ENCODE results near the gene OLR1.

Gene OLR1

DNA sequence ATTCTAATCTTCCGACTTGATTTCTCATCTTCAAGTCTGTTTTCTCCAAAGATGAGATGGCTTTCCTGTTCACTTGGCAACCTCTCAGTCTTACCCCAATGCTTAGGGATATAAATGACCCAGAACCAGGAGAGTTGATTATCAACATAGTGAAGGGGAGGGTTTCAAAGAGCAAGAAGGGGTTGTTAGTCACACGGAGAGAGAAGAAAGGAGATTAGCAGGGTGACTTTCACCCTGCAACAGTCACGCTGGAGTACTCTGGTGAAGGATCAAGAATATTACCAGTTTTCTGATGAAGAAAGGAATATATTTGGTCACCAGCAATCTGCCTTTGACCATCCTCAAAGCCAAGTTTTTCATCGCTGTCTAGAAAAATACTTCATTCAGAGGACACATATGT, 6.9 kb upstream of the OLR1 start, which contains the start of gene TMEM52B:
TSS of gene TMEM52B (plus strand) at position 212 of the 400 bp plus-strand sequence. CDS start 543 bp downstream, outside the sequence.
- TF ChIP-seq, protein P1, sequence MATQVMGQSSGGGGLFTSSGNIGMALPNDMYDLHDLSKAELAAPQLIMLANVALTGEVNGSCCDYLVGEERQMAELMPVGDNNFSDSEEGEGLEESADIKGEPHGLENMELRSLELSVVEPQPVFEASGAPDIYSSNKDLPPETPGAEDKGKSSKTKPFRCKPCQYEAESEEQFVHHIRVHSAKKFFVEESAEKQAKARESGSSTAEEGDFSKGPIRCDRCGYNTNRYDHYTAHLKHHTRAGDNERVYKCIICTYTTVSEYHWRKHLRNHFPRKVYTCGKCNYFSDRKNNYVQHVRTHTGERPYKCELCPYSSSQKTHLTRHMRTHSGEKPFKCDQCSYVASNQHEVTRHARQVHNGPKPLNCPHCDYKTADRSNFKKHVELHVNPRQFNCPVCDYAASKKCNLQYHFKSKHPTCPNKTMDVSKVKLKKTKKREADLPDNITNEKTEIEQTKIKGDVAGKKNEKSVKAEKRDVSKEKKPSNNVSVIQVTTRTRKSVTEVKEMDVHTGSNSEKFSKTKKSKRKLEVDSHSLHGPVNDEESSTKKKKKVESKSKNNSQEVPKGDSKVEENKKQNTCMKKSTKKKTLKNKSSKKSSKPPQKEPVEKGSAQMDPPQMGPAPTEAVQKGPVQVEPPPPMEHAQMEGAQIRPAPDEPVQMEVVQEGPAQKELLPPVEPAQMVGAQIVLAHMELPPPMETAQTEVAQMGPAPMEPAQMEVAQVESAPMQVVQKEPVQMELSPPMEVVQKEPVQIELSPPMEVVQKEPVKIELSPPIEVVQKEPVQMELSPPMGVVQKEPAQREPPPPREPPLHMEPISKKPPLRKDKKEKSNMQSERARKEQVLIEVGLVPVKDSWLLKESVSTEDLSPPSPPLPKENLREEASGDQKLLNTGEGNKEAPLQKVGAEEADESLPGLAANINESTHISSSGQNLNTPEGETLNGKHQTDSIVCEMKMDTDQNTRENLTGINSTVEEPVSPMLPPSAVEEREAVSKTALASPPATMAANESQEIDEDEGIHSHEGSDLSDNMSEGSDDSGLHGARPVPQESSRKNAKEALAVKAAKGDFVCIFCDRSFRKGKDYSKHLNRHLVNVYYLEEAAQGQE (IDR thresholded peaks at IDR 0.05; ENCODE audit: insufficient read depth in 1 of 2, low read depth in 2 of 2, low read length in 2 of 2) = no peak
- TF ChIP-seq POLR2AphosphoS5 (IDR thresholded peaks at IDR 0.05; ENCODE audit: low read depth, low read length) = no peak
- no peak for TF ChIP-seq TAF1 (IDR thresholded peaks at IDR 0.05; ENCODE audit: borderline replicate concordance, insufficient read depth, low read length)
- TF ChIP-seq FOXP2 (optimal IDR thresholded peaks at IDR 0.05; ENCODE audit: borderline replicate concordance, extremely low read depth, extremely low read length, insufficient read depth) = no peak
- no peak for TF ChIP-seq SIN3A (IDR thresholded peaks at IDR 0.05; ENCODE audit: borderline replicate concordance, insufficient read depth, low read length)

DNA sequence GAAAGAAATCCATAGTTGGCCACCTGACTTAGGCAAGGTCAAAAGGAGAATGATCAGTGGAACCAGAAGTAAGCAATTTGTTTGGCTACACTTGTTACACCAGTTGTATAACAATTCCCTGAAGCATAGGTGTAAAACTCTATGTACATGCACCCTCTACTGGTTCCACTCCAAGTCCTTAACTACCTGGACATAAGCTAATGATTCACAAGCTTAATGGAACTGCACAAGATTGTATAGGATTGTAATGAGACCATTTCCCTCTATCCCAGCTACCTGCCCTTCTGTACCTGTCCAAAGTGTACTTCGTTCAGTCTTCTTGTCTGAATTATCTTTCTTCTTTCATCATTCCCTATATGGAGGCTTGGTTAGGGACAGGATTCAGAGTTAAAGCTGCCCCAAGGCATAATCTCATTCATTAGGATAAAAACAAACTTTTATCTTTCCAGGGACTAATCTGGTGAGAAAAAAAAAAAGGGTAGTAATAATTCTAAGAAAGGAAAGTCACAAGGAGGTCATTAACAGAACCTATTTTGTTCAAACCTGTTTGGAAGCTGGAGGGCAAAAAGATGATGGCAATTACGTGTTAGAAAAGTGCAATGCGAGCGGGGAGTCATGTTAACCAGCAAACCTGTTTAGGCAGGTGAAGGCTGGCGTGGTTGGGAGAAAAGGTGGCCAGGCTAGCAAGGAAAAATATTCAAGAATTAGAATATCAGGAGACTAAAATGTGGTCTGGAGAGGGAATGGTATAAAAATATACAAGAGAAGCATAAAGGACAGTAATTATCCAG, 4.1 kb upstream of the OLR1 start:
- TF ChIP-seq POLR2AphosphoS5 (IDR thresholded peaks at IDR 0.05; ENCODE audit: low read depth, low read length) = no peak
- no peak for TF ChIP-seq FOXP2 (optimal IDR thresholded peaks at IDR 0.05; ENCODE audit: borderline replicate concordance, extremely low read depth, extremely low read length, insufficient read depth)
- TF ChIP-seq TAF1 (IDR thresholded peaks at IDR 0.05; ENCODE audit: borderline replicate concordance, insufficient read depth, low read length) = no peak
- TF ChIP-seq, protein P1 (IDR thresholded peaks at IDR 0.05; ENCODE audit: insufficient read depth in 1 of 2, low read depth in 2 of 2, low read length in 2 of 2) = no peak
- TF ChIP-seq SIN3A (IDR thresholded peaks at IDR 0.05; ENCODE audit: borderline replicate concordance, insufficient read depth, low read length) = no peak

DNA sequence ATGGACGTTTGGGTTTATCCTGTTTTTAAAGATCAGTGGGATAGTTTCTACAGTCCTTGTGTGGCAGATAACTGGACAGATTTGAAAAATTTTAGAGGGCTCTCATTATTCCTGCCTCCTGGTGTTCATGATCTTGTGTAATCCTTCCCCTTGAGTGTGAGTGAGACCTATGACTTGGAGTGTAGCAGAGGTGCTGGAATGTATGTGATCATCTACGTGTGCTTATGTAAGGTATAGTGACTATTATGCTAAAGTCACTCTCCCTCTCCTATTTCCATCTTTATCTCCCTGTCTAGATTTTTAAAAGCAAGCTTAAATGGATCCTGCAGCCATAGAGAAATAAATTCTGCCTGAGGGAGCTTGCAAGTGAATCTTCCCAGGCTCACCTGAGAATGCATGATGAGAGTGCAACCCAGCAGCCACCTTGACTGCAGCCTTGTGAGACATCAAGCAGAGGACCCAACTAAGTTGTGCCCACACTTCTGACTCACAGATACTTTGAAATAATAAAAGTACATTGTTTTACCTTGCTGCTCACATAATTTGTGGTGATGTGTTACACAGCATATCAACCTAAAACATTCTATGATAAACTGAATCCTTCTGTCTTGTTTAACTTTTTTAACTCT, 3.2 kb upstream of the OLR1 start:
- TF ChIP-seq FOXP2 (optimal IDR thresholded peaks at IDR 0.05; ENCODE audit: borderline replicate concordance, extremely low read depth, extremely low read length, insufficient read depth) (no peak), SIN3A (IDR thresholded peaks at IDR 0.05; ENCODE audit: borderline replicate concordance, insufficient read depth, low read length) (no peak), POLR2AphosphoS5 (IDR thresholded peaks at IDR 0.05; ENCODE audit: low read depth, low read length) (no peak), TAF1 (IDR thresholded peaks at IDR 0.05; ENCODE audit: borderline replicate concordance, insufficient read depth, low read length) (no peak)
- TF ChIP-seq, protein P1 (IDR thresholded peaks at IDR 0.05; ENCODE audit: insufficient read depth in 1 of 2, low read depth in 2 of 2, low read length in 2 of 2) = no peak

DNA sequence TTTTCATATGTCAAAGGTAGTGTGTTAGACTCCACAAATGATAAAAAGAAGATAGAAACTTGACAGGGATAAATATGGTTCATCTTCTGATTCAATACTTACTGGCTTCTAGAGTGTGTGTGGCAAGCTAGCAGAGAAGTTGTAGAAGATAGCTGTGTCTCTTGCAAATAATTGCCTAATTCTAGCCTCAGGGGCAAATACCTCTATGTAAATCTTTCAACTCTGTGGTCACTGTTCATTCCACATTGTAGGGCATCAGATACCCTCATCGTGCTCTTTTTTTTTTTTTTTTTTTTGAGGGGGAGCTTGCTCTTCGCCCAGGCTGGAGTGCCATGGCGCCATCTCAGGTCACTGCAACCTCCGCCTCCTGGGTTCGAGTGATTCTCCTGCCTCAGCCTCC, 1.7 kb downstream of the OLR1 start:
- TF ChIP-seq TAF1 (IDR thresholded peaks at IDR 0.05; ENCODE audit: borderline replicate concordance, insufficient read depth, low read length) = no peak
- TF ChIP-seq POLR2AphosphoS5 (IDR thresholded peaks at IDR 0.05; ENCODE audit: low read depth, low read length) = no peak
- TF ChIP-seq, protein P1 (IDR thresholded peaks at IDR 0.05; ENCODE audit: insufficient read depth in 1 of 2, low read depth in 2 of 2, low read length in 2 of 2) = no peak
- TF ChIP-seq FOXP2 (optimal IDR thresholded peaks at IDR 0.05; ENCODE audit: borderline replicate concordance, extremely low read depth, extremely low read length, insufficient read depth) = no peak
- no peak for TF ChIP-seq SIN3A (IDR thresholded peaks at IDR 0.05; ENCODE audit: borderline replicate concordance, insufficient read depth, low read length)

Data from PFSK-1 (cell line).